IPS DF 19.7 (cell line): ENCODE data around the gene TNFAIP6.
"Not testable (repeated sequence)": the region's sequence is repeated elsewhere in the genome, so short reads cannot be mapped to it uniquely, and the experiment has no call there.

Source experiments
- DNase-seq: peaks from one replicate; pipeline ENCODE4 v3.0.0-alpha.2; 2013; ENCODE audit warnings: low read depth, low spot score

TNFAIP6 gene, protein sequence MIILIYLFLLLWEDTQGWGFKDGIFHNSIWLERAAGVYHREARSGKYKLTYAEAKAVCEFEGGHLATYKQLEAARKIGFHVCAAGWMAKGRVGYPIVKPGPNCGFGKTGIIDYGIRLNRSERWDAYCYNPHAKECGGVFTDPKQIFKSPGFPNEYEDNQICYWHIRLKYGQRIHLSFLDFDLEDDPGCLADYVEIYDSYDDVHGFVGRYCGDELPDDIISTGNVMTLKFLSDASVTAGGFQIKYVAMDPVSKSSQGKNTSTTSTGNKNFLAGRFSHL

DNA sequence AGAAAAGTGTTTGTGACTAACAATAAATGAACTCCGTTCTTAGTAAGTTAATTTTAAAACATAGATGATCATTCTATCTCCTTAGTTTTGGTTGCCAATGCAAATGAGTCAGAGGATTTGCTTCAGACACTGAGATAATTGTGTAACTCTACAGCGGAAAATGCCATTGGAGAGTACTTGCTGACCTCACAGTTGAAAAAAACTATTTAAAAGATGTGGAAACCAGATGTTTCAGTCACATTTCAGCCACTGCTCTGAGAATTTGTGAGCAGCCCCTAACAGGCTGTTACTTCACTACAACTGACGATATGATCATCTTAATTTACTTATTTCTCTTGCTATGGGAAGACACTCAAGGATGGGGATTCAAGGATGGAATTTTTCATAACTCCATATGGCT lies at the start of gene TNFAIP6:
Gene TNFAIP6, plus strand, starts transcription at position 234 of the 400 bp plus-strand sequence. Its CDS starts 75 bp downstream, at position 309.
- no peak for DNase-seq

DNA sequence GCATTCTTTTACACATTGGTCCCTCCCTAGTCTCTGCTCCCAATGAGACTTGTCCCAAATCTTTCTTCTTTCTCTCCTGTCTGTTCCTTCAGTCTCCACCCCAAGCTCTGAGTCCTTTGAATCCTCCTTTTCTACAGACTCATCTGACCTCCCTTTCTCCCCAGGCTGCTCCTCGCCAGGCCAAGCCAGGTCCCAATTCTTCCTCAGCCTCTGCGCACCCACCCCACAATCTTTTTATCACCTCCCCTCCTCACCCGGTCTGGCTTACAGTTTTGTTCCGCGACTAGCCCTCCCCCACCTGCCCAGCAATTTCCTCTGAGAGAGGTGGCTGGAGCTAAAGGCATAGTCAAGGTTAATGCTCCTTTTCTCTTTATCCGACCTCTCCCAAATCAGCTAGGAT lies 47.1 kb upstream of the TNFAIP6 start:
- not testable (repeated sequence) for DNase-seq

DNA sequence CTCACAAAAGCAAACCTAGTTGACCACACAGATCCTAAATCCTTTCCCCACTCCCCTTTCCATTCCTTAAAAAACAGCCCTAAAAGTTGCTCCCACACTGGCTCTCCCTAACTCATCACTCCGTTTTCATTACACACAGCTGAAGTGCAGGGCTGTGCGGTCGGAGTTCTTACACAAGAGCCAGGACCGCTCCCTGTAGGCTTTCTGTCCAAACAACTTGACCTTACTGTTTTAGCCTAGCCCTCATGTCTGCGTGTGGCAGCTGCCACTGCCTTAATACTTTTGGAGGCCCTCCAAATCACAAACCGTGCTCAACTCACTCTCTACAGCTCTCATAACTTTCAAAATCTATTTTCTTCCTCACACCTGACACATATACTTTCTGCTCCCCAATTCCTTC lies 45.0 kb upstream of the TNFAIP6 start:
- not testable (repeated sequence) for DNase-seq

DNA sequence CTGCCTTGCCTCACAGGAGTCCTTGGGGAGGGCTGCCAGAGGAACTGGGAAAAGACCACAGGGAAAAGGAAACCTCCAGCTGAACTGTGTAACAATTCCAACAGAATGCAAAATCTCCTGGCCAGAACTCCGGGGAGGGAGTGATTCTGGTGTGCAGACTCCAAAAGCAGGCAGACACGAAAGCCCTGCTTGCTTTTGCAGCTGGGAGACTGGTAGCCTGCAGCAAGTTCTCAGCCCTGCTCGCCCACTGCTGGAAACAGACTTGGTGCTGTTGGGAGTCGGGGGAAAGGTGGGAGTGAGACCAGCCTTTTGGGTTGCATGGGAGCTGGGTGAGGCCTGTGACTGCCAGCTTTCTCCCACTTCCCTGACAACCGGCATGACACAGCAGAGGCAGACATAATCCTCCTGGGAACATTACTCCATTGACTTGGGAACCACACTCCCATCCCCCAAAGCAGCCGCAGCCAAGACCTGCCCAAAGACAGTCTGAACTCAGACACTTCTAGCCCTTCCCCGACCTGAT lies 42.0 kb upstream of the TNFAIP6 start:
- DNase-seq = no peak

DNA sequence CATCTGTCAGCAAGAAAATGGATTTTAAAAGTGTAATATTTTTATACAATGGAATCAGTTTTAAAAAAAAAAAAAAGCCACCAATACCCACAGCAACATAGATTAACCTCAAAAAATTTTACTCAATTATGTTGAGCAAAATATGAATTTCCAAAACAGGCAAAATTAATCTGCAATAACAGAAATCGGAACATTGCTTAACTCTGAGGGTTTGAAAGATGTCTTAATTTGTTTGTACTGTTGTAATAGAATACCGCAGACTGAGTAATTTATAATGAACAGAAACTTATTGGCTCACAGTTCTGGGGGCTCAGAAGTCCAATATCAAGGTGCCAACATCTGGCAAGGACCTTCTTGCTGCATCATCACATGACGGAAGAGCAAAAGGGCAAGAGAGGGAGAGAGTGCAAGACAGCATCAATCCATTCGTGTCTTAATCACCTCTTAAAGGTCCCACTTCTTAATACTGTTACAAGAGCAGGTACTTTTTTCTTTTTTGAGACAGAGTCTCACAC lies 31.8 kb upstream of the TNFAIP6 start:
- no peak for DNase-seq

DNA sequence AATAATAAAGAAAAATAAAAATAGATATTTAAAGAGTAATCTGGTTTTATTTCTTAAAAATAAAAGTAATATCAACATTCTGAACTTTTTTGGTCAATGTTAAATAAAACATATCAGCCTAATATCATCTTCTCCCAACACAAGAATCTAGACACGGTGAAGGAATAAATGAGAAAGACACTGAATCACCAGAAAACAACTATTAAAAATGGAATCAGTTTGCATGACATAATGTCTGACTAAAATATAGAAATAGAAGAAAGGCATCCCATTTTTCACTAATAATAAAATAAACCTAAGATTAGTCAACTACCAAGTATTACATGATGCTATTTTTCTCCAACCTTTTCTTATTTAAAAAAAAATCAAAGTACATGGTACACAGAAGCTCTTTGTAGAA lies 30.8 kb upstream of the TNFAIP6 start:
- no peak for DNase-seq

DNA sequence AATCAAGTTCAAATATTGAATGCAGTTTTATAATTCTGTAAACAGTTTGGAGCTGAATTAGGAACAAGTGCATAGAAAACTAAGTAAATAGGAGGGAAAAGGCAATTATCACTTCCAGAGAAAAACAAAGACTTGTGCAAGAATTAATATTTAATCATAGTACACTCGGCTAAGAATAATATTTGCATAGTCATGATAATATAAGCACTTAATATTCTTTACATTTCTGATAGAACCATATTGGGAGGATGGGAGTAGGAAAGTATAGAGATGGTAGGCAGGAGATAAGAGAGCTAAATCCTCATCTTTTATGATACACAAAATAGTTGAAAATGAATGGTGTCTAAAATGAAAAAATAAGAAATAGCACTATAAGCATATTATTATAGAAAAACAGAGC lies 27.4 kb upstream of the TNFAIP6 start:
- no peak for DNase-seq

DNA sequence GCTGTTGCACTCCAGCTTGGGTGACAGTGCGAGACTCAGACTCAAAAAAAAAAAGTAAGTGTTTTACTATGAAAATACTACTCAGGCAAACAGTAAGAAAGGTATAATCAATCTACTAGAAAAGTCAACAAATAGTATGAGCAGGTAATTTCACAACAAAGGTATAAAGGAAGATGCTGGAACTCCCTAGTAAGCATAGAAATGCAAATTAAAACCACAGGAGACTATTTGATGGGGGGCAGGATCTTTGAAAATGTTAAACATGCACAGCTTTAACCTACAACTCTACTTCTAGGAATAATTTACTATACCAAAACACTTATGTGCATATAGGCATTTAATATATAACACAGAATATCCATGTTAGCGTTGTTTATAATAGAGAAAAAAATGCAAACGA lies 24.3 kb upstream of the TNFAIP6 start:
- no peak for DNase-seq

DNA sequence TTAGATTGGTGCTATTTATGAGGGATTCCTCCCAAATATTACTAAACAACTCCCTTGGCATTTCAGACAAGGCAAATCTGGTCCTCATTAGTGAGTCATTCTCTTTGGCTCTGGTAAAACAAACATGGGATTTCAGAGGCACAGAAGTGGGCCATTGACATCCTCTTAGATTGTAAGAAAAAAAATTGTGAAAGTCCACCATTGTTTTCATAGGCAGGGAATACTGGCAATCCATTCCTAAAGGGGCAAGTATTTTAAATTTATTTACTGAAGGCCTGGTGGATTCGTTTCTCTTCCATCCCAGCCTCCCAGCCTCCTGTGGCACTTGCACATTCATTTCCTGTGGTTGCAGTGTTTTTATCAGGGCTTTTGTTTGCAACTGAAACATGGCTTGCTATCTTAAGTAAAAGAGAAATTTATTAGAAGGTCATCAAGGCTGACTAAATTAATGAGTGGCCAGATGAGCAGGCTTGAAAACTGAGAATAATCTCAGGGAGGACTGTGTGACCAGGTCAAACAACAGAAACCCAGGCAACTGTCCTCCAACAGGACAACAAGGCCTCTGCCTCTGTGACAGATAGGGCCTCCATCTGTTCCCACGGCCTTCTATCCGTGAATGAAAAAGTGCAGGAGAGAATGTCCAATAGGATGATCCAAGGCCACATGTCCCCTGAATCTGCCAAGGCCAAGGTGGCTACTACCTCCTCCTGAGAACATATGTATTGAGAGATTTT lies 23.1 kb upstream of the TNFAIP6 start:
- no peak for DNase-seq

DNA sequence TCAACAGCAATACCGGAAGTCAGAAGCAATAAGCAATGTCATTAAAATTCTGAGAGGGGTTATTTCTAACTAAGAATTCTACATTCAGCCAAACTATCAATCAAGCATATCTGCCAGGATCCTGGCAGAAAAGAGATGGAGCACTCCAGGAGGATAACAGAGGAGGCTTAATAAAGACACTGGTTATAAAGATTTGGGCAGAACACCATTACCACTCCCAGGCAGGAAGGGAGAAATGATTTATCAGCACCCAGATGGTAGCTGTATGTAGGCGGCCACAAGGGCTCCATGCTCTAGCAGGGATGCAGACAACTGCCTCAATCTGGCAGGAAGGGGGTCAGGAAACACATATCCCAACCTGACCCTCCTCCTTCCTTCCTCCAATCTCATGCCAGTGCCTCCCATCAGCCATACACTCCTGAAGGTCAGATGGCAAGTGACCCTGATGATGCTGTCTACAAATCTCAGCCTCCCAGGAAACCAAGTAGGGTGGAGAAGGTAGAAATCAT lies 20.5 kb upstream of the TNFAIP6 start:
- no peak for DNase-seq

DNA sequence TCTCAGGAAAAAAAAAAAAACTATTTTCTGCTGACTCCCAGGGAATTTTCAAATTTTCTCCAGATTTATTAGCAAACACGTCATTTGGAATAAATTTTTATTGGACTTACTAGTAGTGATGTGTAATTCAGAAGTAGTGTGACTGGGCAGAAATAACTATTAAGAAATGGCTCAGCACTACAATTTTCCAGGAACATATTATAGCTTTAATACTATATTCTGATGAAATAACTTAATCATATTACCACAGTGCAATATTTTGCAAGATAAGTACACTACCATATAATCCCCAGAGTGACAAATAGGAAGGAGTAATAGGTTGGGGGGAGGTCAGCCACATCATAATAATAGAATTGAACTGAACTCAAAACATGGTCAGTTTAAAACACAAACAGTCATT lies 19.7 kb upstream of the TNFAIP6 start:
- no peak for DNase-seq

DNA sequence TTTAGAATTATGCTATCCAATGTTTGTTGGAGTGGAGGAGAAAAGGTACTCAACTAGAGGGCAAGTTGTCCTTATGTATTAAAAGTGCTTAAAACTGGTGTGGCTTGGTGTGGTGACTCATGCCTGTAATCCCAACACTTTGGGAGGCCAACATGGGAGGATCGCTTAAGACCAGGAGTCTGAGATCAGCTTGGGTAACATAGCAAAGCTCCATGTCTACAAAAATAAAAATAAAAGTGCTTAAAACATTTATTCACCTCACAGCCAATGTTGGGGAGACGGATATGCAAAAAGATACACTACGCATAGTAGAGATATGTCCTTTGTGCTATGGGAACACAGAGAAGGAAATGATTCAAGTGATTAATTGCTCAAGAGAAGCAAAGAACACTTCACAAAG lies 19.3 kb upstream of the TNFAIP6 start:
- no peak for DNase-seq

DNA sequence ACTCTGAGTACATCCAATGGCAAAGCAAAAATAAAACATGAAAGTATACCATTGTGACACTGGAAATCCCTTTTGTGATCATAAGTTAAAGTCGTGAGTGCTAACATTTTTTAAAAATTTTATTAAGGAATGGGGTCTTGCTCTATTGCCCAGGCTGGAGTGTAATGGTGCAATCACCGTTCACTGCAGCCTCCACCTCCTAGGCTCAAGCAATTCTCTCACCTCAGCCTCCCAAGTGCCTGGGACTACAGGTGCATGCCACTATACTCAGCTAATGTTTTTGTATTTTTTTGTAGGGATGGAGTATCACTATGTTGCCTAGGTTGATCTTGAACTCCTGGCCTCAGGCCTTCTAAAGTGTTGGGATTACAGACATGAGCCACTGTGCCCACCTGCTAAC lies 14.3 kb upstream of the TNFAIP6 start:
- no peak for DNase-seq

DNA sequence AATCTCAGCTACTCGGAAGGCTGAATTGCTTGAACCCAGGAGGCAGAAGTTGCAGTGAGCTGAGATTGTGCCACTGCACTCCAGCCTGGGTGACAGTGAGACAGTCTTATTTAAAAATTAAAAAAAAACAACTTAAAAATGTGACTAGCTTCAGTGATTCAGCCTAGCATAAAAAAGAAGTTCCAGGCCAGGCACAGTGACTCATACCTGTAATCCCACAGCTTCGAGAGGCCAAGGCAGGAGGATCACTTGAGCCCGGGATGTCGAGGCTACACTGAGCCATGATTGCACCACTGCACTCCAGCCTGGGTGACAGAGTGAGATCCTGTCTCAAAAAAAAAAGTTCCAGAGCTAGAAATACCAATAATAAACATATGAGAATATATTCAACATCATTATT lies 13.2 kb upstream of the TNFAIP6 start:
- DNase-seq = not testable (repeated sequence)

DNA sequence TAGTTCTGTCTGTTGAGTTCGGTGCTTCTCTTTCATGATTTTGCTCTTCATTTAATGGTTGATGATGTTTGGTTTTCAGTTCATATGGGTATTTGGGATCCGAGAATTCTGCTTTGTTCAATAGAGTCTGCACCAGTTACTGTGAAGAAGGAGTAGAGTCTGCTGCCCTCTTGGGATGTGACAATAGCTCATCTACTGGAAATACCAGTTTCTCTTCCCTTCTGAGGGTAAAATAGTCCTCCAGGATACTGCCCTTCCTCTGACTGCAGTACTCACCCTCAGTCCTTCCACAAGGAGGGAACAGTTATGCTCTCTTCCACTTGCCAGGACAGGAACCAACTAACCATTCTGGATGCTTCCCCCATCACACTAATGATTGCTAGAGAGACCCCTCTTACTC lies 12.5 kb upstream of the TNFAIP6 start:
- DNase-seq = no peak

DNA sequence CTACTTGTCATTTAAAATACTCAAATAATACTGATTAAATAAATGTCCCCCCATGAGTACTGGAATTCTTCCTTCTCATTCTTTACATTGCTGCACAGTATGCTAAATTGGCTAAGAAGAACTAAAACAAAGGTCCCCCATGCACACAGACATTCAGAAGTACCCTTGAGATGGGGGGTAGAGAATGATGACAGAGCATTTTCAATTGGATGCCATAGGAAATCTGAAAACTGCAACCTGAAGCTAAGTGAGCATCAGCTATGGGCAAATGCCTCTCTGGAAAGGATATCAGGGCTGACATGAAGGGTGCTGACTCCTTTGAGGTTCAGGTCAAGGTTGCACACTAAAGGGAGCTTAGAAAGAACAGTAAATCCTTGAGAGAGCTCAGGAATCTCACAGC lies 10.1 kb upstream of the TNFAIP6 start:
- DNase-seq = no peak

DNA sequence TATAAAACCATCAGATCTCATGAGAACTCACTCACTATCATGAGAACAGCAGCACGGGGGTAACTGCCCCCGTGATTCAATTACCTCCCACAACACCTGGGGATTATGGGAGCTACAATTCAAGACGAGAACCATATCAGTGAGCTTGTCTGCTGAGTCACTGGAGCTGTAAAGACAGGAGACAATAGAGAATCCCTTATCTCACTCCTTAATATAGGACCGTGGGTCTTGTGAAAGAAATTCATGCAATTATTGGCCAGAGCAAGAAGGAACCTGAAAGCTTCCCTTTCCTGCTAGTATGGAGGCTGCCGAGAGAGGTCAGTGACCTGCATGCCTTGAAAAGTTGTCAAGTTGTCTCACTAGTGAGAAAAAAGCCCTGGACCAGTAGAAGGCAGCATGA lies 9.5 kb upstream of the TNFAIP6 start:
- DNase-seq = no peak

DNA sequence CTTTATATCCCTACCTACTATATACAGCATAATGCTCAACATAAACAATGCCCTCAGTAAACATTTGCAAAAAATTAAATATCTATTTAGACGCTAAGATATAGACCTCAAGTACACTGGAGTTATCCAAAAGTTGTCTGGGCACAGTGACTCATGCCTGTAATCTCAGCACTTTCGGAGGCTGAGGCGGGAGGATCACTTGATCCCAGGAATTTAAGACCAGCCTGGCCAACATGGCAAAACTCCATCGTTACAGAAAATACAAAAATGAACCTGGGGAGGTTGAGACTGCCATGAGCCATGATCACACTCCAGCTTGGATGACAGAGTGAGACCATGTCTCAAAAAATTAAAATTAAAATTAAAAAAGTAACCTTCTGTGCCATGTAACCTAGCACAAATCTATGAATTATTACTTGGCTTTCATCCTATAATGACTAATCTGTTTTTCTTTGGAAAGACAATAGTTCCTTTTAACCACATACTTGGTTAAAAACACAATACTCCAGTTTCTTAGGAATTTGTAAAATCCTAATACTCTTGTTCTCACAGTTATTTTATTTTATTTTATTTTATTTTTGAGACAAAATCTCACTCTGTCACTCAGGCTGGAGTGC lies 6.7 kb upstream of the TNFAIP6 start:
- DNase-seq = no peak

DNA sequence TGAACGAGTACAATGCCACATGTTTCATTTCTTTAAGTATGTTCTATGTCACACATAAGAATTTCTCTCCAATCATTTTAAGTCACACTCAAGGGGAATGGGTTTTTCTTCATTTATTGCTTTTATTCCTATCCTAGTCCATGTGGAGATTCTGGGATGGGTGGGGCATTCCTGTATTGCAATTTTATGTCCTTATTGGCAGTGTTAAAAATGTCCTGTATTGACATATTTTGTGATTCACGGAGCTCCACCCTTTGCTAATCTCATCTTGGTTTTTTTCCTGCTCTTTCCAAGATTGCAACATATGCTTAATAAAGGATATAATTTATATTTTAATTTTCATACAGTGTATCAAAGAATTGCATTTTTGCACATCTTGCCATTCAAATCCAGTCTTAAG lies 3.4 kb upstream of the TNFAIP6 start:
- no peak for DNase-seq

DNA sequence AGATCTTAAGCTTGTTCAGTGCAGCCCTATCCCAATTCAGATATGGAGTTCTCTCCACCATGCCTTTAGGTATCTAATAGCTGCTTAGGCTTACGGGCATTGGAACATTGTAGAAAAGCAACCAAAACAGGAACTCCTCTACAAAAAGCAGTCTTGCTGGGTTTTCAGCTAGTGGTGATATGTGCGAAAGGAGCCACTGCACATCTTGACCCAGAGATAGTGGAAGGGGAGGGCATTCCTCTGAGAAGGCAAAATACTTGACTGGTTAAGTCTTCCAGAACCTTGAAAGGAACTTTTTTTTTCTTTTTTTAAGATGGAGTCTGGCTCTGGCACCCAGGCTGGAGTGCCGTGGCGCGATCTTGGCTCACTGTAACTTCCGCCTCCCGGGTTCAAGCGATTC lies 2.6 kb upstream of the TNFAIP6 start:
- DNase-seq = no peak

DNA sequence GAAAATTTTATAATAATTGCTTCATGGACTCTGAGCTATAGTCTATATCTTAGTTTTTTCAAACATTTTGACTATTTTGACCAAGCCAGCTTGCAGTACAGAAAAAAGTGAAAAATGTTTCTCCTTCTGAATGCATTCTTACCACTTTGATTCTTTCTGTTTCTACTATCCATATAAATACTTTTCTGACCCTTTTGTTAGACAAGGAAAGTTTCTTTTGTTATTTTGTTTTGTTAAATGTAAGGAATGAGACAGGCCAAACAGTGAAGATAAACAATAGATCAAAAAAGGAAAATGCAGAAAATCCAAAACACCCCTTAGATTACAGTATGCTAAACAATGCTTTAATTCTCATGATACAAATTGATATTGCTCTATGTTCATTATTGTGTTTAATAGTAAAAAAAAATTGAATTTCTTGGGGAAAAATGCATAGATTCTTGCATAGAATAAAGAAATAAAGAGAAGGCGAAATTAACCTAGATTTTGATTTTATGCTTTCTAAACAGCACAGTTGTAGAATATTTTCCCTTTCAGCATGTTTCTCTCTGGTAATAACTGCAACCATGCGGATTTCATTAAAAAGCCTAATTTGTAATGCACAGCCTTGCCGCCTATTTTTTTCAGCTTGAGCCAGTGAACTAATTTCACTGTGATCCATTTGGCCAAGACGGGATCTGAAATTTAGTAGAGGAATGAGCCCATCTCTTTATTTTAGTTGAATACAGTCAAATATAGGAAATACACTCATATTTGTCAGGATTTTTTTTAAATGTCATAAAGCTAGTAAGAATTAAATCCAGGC lies 976 bp downstream of the TNFAIP6 start:
- DNase-seq = no peak
